Liver (tissue), 3 donors: ENCODE data around the gene PARD6A.

Source experiments
- ATF3 ChIP-seq: IDR thresholded peaks from 2 replicates; pipeline ENCODE4 v1.6.1; 2016; ENCODE audit warnings: antibody characterized with exemption
- CTCF ChIP-seq: fragments of 150-350 bp; IDR thresholded peaks from 2 replicates; pipeline ENCODE4 v1.5.1; 2017; ENCODE audit warnings: improper control_type of control experiment, low read depth, low read length; ENCODE audit not compliant: missing input control
- EGR1 ChIP-seq, 2 donors: IDR thresholded peaks; 2 replicates each; pipeline ENCODE4 v1.6.1; 2016 to 2018; ENCODE audit warnings: antibody characterized with exemption in 2 of 2, low read depth in 2 of 2
- FOXA1 ChIP-seq: IDR thresholded peaks from 2 replicates; pipeline ENCODE4 v1.6.1; 2016; ENCODE audit warnings: antibody characterized with exemption
- GABPA ChIP-seq, 2 donors: IDR thresholded peaks in 1 of 2; conservative IDR thresholded peaks in 1 of 2; 2 replicates each; pipeline ENCODE4 v1.6.1; 2016; ENCODE audit warnings: antibody characterized with exemption in 2 of 2, mild to moderate bottlenecking in 1 of 2, moderate library complexity in 1 of 2
- JUND ChIP-seq, 2 donors: IDR thresholded peaks; 2 replicates each; pipeline ENCODE4 v1.6.1; 2016; ENCODE audit warnings: antibody characterized with exemption in 2 of 2
- MAX ChIP-seq: IDR thresholded peaks from 2 replicates; pipeline ENCODE4 v1.6.1; 2016; ENCODE audit warnings: antibody characterized with exemption
- RAD21 ChIP-seq, 2 donors: IDR thresholded peaks; 2 replicates each; pipeline ENCODE4 v1.6.1; 2016; ENCODE audit warnings: antibody characterized with exemption in 2 of 2, mild to moderate bottlenecking in 2 of 2
- REST ChIP-seq: IDR thresholded peaks from 2 replicates; pipeline ENCODE4 v1.6.1; 2016; ENCODE audit warnings: antibody characterized with exemption, mild to moderate bottlenecking
- RXRA ChIP-seq, 2 donors: IDR thresholded peaks; 2 replicates each; pipeline ENCODE4 v1.6.1; 2017 to 2018; ENCODE audit warnings: antibody characterized with exemption in 2 of 2, mild to moderate bottlenecking in 1 of 2
- TAF1 ChIP-seq: conservative IDR thresholded peaks from 2 replicates; pipeline ENCODE4 v1.6.1; 2016; ENCODE audit warnings: antibody characterized with exemption, mild to moderate bottlenecking
- YY1 ChIP-seq: IDR thresholded peaks from 2 replicates; pipeline ENCODE4 v1.6.1; 2016; ENCODE audit warnings: antibody characterized with exemption, mild to moderate bottlenecking
- donor health status: healthy.
- donor health status: healthy.

- TF ChIP-seq CTCF: no peak
- TF ChIP-seq MAX: no peak
- TF ChIP-seq EGR1 (IDR thresholded peaks at IDR 0.05; ENCODE audit: low read depth in 2 of 2): no peak
- TF ChIP-seq RXRA (IDR thresholded peaks at IDR 0.05): no peak
- no peak for TF ChIP-seq ATF3
- no peak for TF ChIP-seq GABPA (IDR thresholded peaks at IDR 0.05 in 1 of 2, conservative IDR thresholded peaks at IDR 0.05 in 1 of 2)
- no peak for TF ChIP-seq REST
- TF ChIP-seq JUND (IDR thresholded peaks at IDR 0.05): no peak
- no peak for TF ChIP-seq RAD21 (IDR thresholded peaks at IDR 0.05)
- no peak for TF ChIP-seq YY1
- TF ChIP-seq TAF1: no peak
- TF ChIP-seq FOXA1: no peak
These were observed 40.7 kb downstream of the PARD6A start for GRCh38 chr16:67701420-67701819.
